Mammary epithelial cell (primary cell): ENCODE data around the gene GCFC2.

ENCODE experiments used
- EZH2 ChIP-seq: IDR thresholded peaks from 2 replicates; pipeline ENCODE4 v1.6.1; 2012; ENCODE audit warnings: low read length, inconsistent platforms, borderline replicate concordance
- TF ChIP-seq, protein P1 (sequence below), 2 donors: IDR thresholded peaks in 1 of 2; conservative IDR thresholded peaks in 1 of 2; 2 replicates each; pipeline ENCODE4 v1.5.1; 2011 to 2012; ENCODE audit warnings: inconsistent platforms in 2 of 2, low read length in 2 of 2, mild to moderate bottlenecking in 2 of 2, control low read depth in 1 of 2, low read depth in 1 of 2; ENCODE audit not compliant: insufficient read depth in 1 of 2; ENCODE audit errors: extremely low read depth in 1 of 2

- TF ChIP-seq, protein P1, sequence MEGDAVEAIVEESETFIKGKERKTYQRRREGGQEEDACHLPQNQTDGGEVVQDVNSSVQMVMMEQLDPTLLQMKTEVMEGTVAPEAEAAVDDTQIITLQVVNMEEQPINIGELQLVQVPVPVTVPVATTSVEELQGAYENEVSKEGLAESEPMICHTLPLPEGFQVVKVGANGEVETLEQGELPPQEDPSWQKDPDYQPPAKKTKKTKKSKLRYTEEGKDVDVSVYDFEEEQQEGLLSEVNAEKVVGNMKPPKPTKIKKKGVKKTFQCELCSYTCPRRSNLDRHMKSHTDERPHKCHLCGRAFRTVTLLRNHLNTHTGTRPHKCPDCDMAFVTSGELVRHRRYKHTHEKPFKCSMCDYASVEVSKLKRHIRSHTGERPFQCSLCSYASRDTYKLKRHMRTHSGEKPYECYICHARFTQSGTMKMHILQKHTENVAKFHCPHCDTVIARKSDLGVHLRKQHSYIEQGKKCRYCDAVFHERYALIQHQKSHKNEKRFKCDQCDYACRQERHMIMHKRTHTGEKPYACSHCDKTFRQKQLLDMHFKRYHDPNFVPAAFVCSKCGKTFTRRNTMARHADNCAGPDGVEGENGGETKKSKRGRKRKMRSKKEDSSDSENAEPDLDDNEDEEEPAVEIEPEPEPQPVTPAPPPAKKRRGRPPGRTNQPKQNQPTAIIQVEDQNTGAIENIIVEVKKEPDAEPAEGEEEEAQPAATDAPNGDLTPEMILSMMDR (conservative IDR thresholded peaks at IDR 0.05 in 1 of 2, IDR thresholded peaks at IDR 0.05 in 1 of 2; ENCODE audit: extremely low read depth in 1 of 2, insufficient read depth in 1 of 2, low read depth in 1 of 2, low read length in 2 of 2), result no peak
- no peak for TF ChIP-seq EZH2
Measured at GRCh38 chr2:75752828-75753227, 42.1 kb upstream of the GCFC2 start.
